Heart right ventricle (tissue), 16 donors: Measurements from ENCODE around the gene NSFL1C. TPM values are rescaled to one million over a fixed set of nuclear protein-coding genes. Genes with fewer than 3 reads are reported as not detected.

Source experiments
- ATAC-seq, 8 donors: fragments of 200-7000 bp; cut with Tn5 transposase; one replicate each; pipeline ENCODE4 v1.9.1; 2020; ENCODE audit warnings: mild to moderate bottlenecking in 8 of 8, moderate library complexity in 8 of 8, moderate number of reproducible peaks in 1 of 8
- DNase-seq, 2 donors: peaks; one replicate each; pipeline ENCODE4 v3.0.0-alpha.2; 2020
- H3K27ac ChIP-seq, 10 donors: fragments of 200-600 bp; sonication (generic) in 2 of 10; one replicate each; pipeline versions ENCODE4 v1.5.0 to v1.8.0; 2020 to 2022; ENCODE audit warnings: mild to moderate bottlenecking in 3 of 10
- H3K27me3 ChIP-seq, 7 donors: fragments of 200-600 bp; one replicate each; pipeline ENCODE4 v1.8.0; 2021 to 2022; ENCODE audit warnings: mild to moderate bottlenecking in 2 of 7
- H3K36me3 ChIP-seq, 9 donors: fragments of 200-600 bp; sonication (generic) in 1 of 9; one replicate each; pipeline versions ENCODE4 v1.5.0 to v1.8.0; 2020 to 2022; ENCODE audit warnings: mild to moderate bottlenecking in 2 of 9
- H3K4me1 ChIP-seq, 9 donors: fragments of 200-600 bp; sonication (generic) in 1 of 9; one replicate each; pipeline versions ENCODE4 v1.5.0 to v1.8.0; 2020 to 2022; ENCODE audit warnings: mild to moderate bottlenecking in 4 of 9
- H3K4me3 ChIP-seq, 10 donors: fragments of 200-600 bp; sonication (generic) in 2 of 10; one replicate each; pipeline versions ENCODE4 v1.5.0 to v1.8.0; 2020 to 2022; ENCODE audit warnings: mild to moderate bottlenecking in 7 of 10, moderate library complexity in 2 of 10
- H3K9me3 ChIP-seq, 11 donors: fragments of 200-600 bp in 10 of 11; sonication (generic) in 2 of 11; one replicate each; pipeline versions ENCODE4 v1.5.0 to v1.8.0; 2013 to 2022; ENCODE audit warnings: mild to moderate bottlenecking in 2 of 11, control low read depth in 1 of 11, moderate library complexity in 1 of 11
- CTCF ChIP-seq, 9 donors: fragments of 200-600 bp; sonication (generic) in 2 of 9; IDR thresholded peaks; one replicate each; pipeline versions ENCODE4 v1.5.0 to v1.8.0; 2021 to 2022; ENCODE audit warnings: antibody characterized with exemption in 9 of 9, mild to moderate bottlenecking in 5 of 9, moderate library complexity in 1 of 9
- WGBS, 2 donors: extraction: QIAGEN DNeasy Blood & Tissue Kit; methylation state at CpG; one replicate each; pipeline ENCODE4 v1.1.7; 2013; ENCODE audit warnings: inconsistent platforms in 1 of 2; 5-methylcytosine and 5-hydroxymethylcytosine counted together
- intact Hi-C, 10 donors: fragments of 100-400 bp; cut with DNase I; formaldehyde crosslinking; loops; one replicate each; pipeline versions ENCODE4 v1.11.1 to v1.14.2; 2022
- long read RNA-seq, 3 donors: library from polyadenylated mRNA; unstranded; transcript quantifications; one replicate each; pipeline ENCODE4 v2.0.0, GENCODE V29; 2020 to 2021
- polyA plus RNA-seq, 2 donors: library from polyadenylated mRNA; stranded (reverse); fragments of 200-250 nt; gene quantifications; one replicate each; pipeline ENCODE4 v1.2.3, GENCODE V29; 2013
- total RNA-seq, 10 donors: library from RNA; stranded (reverse); fragmentation: NEBNext Ultra II Directional in 3 of 10; extraction: Animal tissue kit (Norgen Biotek cat#: 25700) in 3 of 10; gene quantifications; one replicate each; pipeline versions ENCODE4 v1.2.1 to v1.2.4, GENCODE V29; 2021 to 2023
- donor health status: Arrhythmogenic right ventricular cardiomyopathy.
- donor health status: ischemic (EF 13 %, LVEDD 7.1; RV severe dilation, severe dysfunction).
- donor health status: healthy with polysubstance abuse.
- donor health status: DM: no; HTN: yes; CAD: no.
- donor health status: DM: no; HTN: no; CAD: no.
- donor health status: ischemic (EF 25% LVEDD 6.9; RV normal size, moderate dysfunction).
- donor health status: ischemic (EF 25% LVEDD 5.7; RV mildly dilated, moderate dysfunction).
- donor health status: healthy.
- donor health status: DM: yes; HTN: yes; CAD: no.
- donor health status: Ischemic cardiomyopathy.
- donor health status: ischemic (EF 35%, LVEDD 5.7; RV mildly dilated, moderate dysfunction).
- donor health status: nonischemic (EF 11% LVEDD 7.7; RV severe dilation, severe dysfunction).
- donor health status: DM: yes; HTN: yes; CAD: no.
- donor health status: PGD.
- donor health status: ischemic (EF 29% LVEDD 5.4; RV normal size, mild dysfunction).
- donor health status: nonischemic (EF 23%, LVEDD 6.1; RV moderate dilation, normal function).

Gene NSFL1C
- total RNA-seq: 10 to 100 TPM; 54.6 to 75.6 (median 63.8) TPM
- 10 to 100 TPM; 39.4 to 46.9 TPM for polyA plus RNA-seq
- long read RNA-seq, donor 1, transcript NSFL1C-201 (9 exons, 3,568 nt): major isoform, 43 of 57 reads
- long read RNA-seq, donor 1, partial matches to known transcripts: 4 of 57 reads
- long read RNA-seq, donor 1, other reads (novel, unspliced or antisense): 8 of 57 reads
- long read RNA-seq, donor 2, transcript NSFL1C-201 (9 exons, 3,568 nt): major isoform, 47 of 65 reads
- long read RNA-seq, donor 2, partial matches to known transcripts: 7 of 65 reads
- long read RNA-seq, donor 2, other reads (novel, unspliced or antisense): 10 of 65 reads
- long read RNA-seq, donor 3, transcript NSFL1C-201 (9 exons, 3,568 nt): major isoform, 123 of 167 reads
- long read RNA-seq, donor 3, partial matches to known transcripts: 1 of 167 reads
- long read RNA-seq, donor 3, other reads (novel, unspliced or antisense): 40 of 167 reads

- Histone ChIP-seq H3K4me1 (peaks cover 0 to 67% (median 43%) of the 10 kb centered on the region in 9 donors), H3K4me3 (peak within 1 kb of the TSS; percentile 79 to 99 (median 95)), H3K27me3 (no peaks in the 10 kb centered on the region), H3K9me3 (no peaks in the 10 kb centered on the region), H3K27ac (peak within 1 kb of the TSS; percentile 73 to 96 (median 92)), H3K36me3 (peaks cover 0 to 40% (median 6%) of the 10 kb centered on the region in 9 donors)
- intact Hi-C loops: loop anchor here in 3 of 10 donors (2.0 to 5.0 kb wide), 4 partner anchors 74 to 349 kb away; partner anchors contain the start of genes PSMF1 (in 2 of the 3) and FKBP1A (in 1 of the 3)
- WGBS, 2 donors: 0 to 1% methylated on average over 101 to 104 of the region's 104 CpGs
- TF ChIP-seq CTCF (IDR thresholded peaks at IDR 0.05): peak; percentile 87 to 100 (median 99)
- ATAC-seq: peak; percentile 96 to 99 (median 98)
- DNase-seq: peak; percentile 94 to 96
These were observed at the start of gene NSFL1C for GRCh38 chr20:1466211-1467081. Gene NSFL1C (minus strand): TSS chr20:1466849. CDS start chr20:1466824, 25 bp downstream.

GRCh38 chr20:1513801-1514200, 47.2 kb upstream of the NSFL1C start:
- H3K4me1 ChIP-seq: no peaks in the 10 kb centered on the region
- no peaks in the 10 kb centered on the region for H3K9me3 ChIP-seq
- H3K27me3 ChIP-seq: peaks cover 0 to 5% (median 4%) of the 10 kb centered on the region in 7 donors
- H3K4me3 ChIP-seq: no peak overlapping the region
- DNase-seq (no peak), ATAC-seq (no peak)
- intact Hi-C loops: no loop called here
- no peak overlapping the region for H3K27ac ChIP-seq
- no peak for TF ChIP-seq CTCF (IDR thresholded peaks at IDR 0.05)
- 67 to 75% methylated on average over 1 of the region's 1 CpG for WGBS, 2 donors
- H3K36me3 ChIP-seq: no peaks in the 10 kb centered on the region

- no peaks in the 10 kb centered on the region for H3K36me3 ChIP-seq
- intact Hi-C loops: loop anchor here in 1 of 10 donors (10.0 kb wide), 1 partner anchor 226 kb away; no protein-coding TSS in a partner anchor
- DNase-seq: no peak
- peak in 7 of 9 donors; percentile 16 to 46 (median 23) for TF ChIP-seq CTCF (IDR thresholded peaks at IDR 0.05)
- no peaks in the 10 kb centered on the region for H3K9me3 ChIP-seq
- 26 to 34% methylated on average over 9 of the region's 9 CpGs for WGBS, 2 donors
- ATAC-seq: no peak
- H3K4me3 ChIP-seq: no peak overlapping the region
- no peaks in the 10 kb centered on the region for H3K4me1 ChIP-seq
- H3K27me3 ChIP-seq: peaks cover 0 to 15% (median 11%) of the 10 kb centered on the region in 7 donors
- H3K27ac ChIP-seq: no peak overlapping the region
These were observed 42.6 kb upstream of the NSFL1C start for GRCh38 chr20:1509237-1509636.

- no peaks in the 10 kb centered on the region for H3K9me3 ChIP-seq
- no peak for TF ChIP-seq CTCF (IDR thresholded peaks at IDR 0.05)
- peaks cover 0 to 4% (median 0%) of the 10 kb centered on the region in 9 donors for H3K4me1 ChIP-seq
- ATAC-seq: no peak
- intact Hi-C loops: loop anchor here in 1 of 10 donors (10.0 kb wide), 1 partner anchor 226 kb away; no protein-coding TSS in a partner anchor
- DNase-seq: no peak
- H3K4me3 ChIP-seq: no peak overlapping the region
- H3K27ac ChIP-seq: no peak overlapping the region
- peaks cover 0 to 15% (median 9%) of the 10 kb centered on the region in 7 donors for H3K27me3 ChIP-seq
- H3K36me3 ChIP-seq: no peaks in the 10 kb centered on the region
These were observed 41.9 kb upstream of the NSFL1C start for GRCh38 chr20:1508574-1508973.
